Bronchial epithelial cell (primary cell): ENCODE data around the gene CTNND2. TPM values are rescaled to one million over a fixed set of nuclear protein-coding genes. Genes with fewer than 3 reads are reported as not detected.

ENCODE experiments used
- DNase-seq: peaks from one replicate; pipeline ENCODE4 v3.0.0-alpha.2; 2010; ENCODE audit warnings: low read depth
- FAIRE-seq: peaks from 2 replicates; lab custom pipeline; 2011; peaks lifted over from hg19 to GRCh38; lab: Jason Lieb, UNC
- H3K27me3 ChIP-seq: 2 replicates; pipeline ENCODE4 v1.5.1; 2011; ENCODE audit warnings: low read length; ENCODE audit not compliant: control insufficient read depth, insufficient read depth
- H3K36me3 ChIP-seq: 2 replicates; pipeline ENCODE4 v1.5.1; 2011; ENCODE audit warnings: low read length; ENCODE audit not compliant: control insufficient read depth, insufficient read depth
- H3K4me3 ChIP-seq: 2 replicates; pipeline ENCODE4 v1.5.1; 2011; ENCODE audit warnings: mild to moderate bottlenecking, low read depth, low read length, control low read depth
- total RNA-seq: library from RNA; depleted of rRNA; stranded (reverse); fragments of >200 nt; gene quantifications from 2 replicates; pipeline ENCODE4 v1.2.1, GENCODE V29; 2014
- TF ChIP-seq, protein P1 (sequence below): IDR thresholded peaks from 2 replicates; pipeline ENCODE4 v1.5.1; 2011; ENCODE audit warnings: mild to moderate bottlenecking, moderate library complexity, low read length, control low read depth, inconsistent platforms; ENCODE audit not compliant: insufficient read depth, severe bottlenecking

The CTNND2 gene
- total RNA-seq, 1 donor from 2014 or later, result not detected

DNA sequence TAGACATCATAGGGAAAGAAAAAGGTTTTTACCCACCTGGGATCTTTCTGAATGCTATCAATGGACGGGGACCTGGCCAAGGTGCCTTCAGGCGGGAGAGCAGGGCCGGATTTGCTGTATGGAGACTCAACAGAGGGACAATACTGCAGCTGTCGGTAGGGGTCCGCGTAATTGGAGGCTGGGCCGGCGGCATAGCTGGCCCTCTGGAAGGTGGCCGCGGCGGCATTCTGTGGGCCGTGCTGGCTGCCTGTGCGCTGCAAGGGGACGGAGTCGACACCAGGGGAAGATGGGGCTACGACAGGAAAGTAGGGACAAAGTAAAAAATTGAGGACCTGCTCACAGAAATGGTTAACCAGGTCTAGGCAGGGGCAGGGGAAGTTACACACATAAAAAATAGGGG, 557.9 kb downstream of the CTNND2 start:
- Histone ChIP-seq H3K4me3 (no peak overlapping the region), H3K36me3 (no peaks in the 10 kb centered on the region), H3K27me3 (no peaks in the 10 kb centered on the region)
- TF ChIP-seq, protein P1, sequence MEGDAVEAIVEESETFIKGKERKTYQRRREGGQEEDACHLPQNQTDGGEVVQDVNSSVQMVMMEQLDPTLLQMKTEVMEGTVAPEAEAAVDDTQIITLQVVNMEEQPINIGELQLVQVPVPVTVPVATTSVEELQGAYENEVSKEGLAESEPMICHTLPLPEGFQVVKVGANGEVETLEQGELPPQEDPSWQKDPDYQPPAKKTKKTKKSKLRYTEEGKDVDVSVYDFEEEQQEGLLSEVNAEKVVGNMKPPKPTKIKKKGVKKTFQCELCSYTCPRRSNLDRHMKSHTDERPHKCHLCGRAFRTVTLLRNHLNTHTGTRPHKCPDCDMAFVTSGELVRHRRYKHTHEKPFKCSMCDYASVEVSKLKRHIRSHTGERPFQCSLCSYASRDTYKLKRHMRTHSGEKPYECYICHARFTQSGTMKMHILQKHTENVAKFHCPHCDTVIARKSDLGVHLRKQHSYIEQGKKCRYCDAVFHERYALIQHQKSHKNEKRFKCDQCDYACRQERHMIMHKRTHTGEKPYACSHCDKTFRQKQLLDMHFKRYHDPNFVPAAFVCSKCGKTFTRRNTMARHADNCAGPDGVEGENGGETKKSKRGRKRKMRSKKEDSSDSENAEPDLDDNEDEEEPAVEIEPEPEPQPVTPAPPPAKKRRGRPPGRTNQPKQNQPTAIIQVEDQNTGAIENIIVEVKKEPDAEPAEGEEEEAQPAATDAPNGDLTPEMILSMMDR, result no peak
- FAIRE-seq, result no peak
- DNase-seq, result no peak

DNA sequence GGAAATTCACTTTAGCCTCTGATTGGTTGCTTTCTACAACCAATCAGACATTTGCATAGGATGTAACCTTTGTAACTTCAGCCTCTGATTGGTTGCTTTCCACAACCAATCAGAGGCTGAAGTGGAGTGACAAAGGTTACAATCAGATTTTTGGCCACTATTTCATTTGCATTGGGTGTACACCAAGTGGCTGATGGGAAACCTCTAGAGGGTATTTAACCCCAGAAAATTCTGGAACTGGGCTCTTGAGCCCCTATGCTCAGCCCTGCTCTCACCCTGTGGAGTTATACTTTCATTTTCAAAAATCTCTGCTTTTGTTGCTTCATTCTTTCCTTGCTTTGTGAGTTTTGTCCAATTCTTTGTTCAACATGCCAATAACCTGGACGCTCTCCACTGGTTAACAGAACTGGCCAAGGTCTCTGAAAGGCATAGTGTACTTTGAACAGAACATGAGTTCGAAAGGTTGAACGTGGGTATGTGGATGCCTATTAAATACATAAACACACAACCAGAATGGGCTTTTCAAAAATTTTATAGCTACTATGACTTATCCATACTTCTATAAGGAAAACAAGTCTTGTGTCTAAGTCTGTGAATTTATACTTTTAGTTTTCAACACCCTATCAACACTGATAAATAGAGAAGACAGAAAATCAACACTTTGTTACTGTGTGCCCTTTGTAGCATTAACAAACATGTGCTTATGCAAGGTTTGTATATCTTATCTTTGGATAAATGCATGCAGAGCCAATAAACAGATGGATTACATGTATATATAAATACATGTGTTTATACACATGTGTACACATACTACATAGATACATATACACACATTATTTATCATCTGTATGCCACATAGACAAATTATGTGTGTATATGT, 568.1 kb downstream of the CTNND2 start:
- TF ChIP-seq, protein P1, result no peak
- DNase-seq, result no peak
- FAIRE-seq, result no peak
- Histone ChIP-seq H3K4me3 (no peak overlapping the region), H3K27me3 (no peaks in the 10 kb centered on the region), H3K36me3 (no peaks in the 10 kb centered on the region)

DNA sequence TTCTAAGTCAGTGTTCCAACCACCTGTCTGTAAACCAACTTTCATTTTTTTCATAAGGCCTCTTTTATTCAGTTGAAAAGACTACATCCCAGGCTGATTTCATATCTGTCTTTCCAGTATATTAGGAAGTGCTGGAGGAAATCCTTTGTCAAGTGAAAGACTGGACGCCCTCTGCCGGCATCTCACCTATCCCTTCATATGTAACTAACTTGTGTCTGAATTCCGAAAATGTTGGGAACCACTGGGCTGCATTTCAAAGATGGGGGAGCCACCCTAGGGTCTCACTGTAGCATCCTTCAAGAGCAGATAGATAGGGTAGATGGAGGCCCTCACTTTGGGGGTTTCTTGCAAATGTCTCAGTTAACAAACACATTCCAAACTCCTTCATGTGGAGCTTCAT, 569.8 kb downstream of the CTNND2 start:
- DNase-seq (no peak), FAIRE-seq (no peak)
- Histone ChIP-seq H3K4me3 (no peak overlapping the region), H3K36me3 (no peaks in the 10 kb centered on the region), H3K27me3 (no peaks in the 10 kb centered on the region)
- TF ChIP-seq, protein P1, result no peak

DNA sequence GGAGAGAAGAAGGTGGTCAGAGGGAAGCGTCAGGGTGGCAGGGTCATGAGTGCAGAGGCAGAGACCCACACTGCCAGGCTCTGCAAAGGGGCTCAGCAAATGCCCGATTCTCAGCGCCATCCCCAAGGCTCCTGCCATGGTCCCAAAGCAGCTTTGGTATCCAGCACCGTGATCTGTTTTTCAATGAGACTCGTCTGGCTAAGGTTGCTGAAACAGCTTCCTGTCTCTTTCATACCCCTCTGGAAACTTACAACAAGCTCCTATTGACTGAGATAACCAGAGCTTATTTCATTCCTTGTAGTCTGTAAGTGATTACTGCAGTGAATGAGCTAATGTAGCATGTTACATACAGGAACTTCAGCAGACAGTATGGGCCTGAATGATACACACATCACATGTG, 574.6 kb downstream of the CTNND2 start:
- Histone ChIP-seq H3K4me3 (no peak overlapping the region), H3K27me3 (no peaks in the 10 kb centered on the region), H3K36me3 (no peaks in the 10 kb centered on the region)
- FAIRE-seq (no peak), DNase-seq (no peak)
- TF ChIP-seq, protein P1, result no peak

DNA sequence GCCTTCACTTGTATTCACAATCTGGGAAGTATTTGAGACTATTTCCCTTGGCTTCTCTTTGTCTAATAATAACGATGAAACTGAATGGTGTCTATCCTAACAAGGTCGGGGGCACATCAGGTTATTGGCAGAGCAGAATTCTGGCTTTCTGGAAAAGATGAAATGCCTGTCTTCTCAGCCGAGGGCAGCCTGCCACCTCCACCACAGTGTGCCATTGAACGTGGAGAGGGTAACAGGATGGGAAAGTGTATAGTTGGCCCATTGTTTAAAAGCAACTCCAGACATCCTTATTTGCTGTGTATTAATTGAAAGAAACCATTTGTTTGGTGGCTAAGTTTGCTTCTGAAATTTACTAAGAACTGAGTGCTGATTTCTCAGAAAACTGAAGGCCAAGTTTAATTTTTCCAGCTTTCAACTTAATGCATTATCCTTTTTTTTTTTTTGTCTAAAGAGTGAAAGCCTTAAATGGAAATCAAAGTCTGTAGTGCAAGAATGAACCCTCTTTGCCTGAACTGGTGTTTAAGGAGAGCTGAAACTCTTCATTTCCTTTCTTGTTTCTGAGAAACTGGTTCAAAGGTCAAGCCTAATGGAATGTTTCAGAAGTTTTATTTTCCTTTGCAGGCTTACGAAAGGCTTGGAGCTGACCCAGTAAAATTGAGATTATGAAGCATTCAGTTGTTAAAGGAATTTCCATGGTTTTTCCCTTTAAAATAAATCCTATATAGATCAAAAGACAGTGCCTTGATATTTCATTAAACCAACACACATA, 579.5 kb downstream of the CTNND2 start:
- no peak for DNase-seq
- FAIRE-seq, result no peak
- Histone ChIP-seq H3K36me3 (no peaks in the 10 kb centered on the region), H3K4me3 (no peak overlapping the region), H3K27me3 (no peaks in the 10 kb centered on the region)
- TF ChIP-seq, protein P1, result no peak
